Activated T-helper 2 cell treated with anti-CD3 and anti-CD28 coated beads, Interferon-gamma antibody, Interleukin-2, Interleukin-4, amounts not matched to agents 10 μg/mL and 5 μg/mL and 100 μg/mL, durations not matched to agents 14 hours and 24 hours and 36 hours (primary cell): ENCODE results near the gene NT5DC2. TPM values are rescaled to one million over a fixed set of nuclear protein-coding genes. Genes with fewer than 3 reads are reported as not detected.

Experiments
- DNase-seq: peaks from one replicate; pipeline ENCODE4 v3.0.0; 2021; ENCODE audit warnings: low spot score
- H3K27ac Mint-ChIP-seq: one replicate; pipeline ENCODE4 v1.8.0; 2021; ENCODE audit warnings: mixed read lengths
- H3K27me3 Mint-ChIP-seq: one replicate; pipeline ENCODE4 v1.8.0; 2021; ENCODE audit warnings: low read depth, mixed read lengths
- H3K36me3 Mint-ChIP-seq: one replicate; pipeline ENCODE4 v1.8.0; 2021; ENCODE audit warnings: low read depth, mixed read lengths
- H3K4me1 Mint-ChIP-seq: one replicate; pipeline ENCODE4 v1.8.0; 2021; ENCODE audit warnings: low read depth, mixed read lengths
- H3K4me3 Mint-ChIP-seq: one replicate; pipeline ENCODE4 v1.8.0; 2021; ENCODE audit warnings: low read depth, mild to moderate bottlenecking, moderate library complexity, mixed read lengths
- H3K9me3 Mint-ChIP-seq: one replicate; pipeline ENCODE4 v1.8.0; 2021; ENCODE audit warnings: mixed read lengths
- intact Hi-C: fragments of 100-400 bp; cut with micrococcal nuclease; formaldehyde crosslinking; loops from one replicate; pipeline ENCODE4 v1.15.1; 2023
- total RNA-seq: library from RNA; stranded (reverse); gene quantifications from 2 replicates; pipeline ENCODE4 v1.2.3, GENCODE V29; 2022

Gene NT5DC2
- 77.9 and 88.4 TPM in 2 replicates for total RNA-seq

GRCh38 chr3:52533623-52534280, at the start of gene NT5DC2:
Gene NT5DC2 (minus strand): TSS chr3:52533857. CDS start chr3:52533737, 120 bp downstream.
- peak; percentile 60 for DNase-seq
- intact Hi-C loops = loop anchor here (10.0 kb wide), 2 partner anchors 361 to 479 kb away; partner anchors contain the start of genes DUSP7 and STIMATE
- H3K27me3 Mint-ChIP-seq = no peaks in the 10 kb centered on the region
- H3K4me1 Mint-ChIP-seq = peaks cover 26% of the 10 kb centered on the region
- H3K36me3 Mint-ChIP-seq = peaks cover 22% of the 10 kb centered on the region
- no peaks in the 10 kb centered on the region for H3K9me3 Mint-ChIP-seq
- H3K4me3 Mint-ChIP-seq = peak within 1 kb of the TSS; percentile 83
- H3K27ac Mint-ChIP-seq = peak within 1 kb of the TSS; percentile 65

GRCh38 chr3:52574056-52574965, 40.7 kb upstream of the NT5DC2 start:
- H3K4me3 Mint-ChIP-seq = no peak overlapping the region
- no peak overlapping the region for H3K27ac Mint-ChIP-seq
- no peak for DNase-seq
- no peaks in the 10 kb centered on the region for H3K4me1 Mint-ChIP-seq
- intact Hi-C loops = no loop called here
- peaks cover 63% of the 10 kb centered on the region for H3K36me3 Mint-ChIP-seq
- H3K9me3 Mint-ChIP-seq = no peaks in the 10 kb centered on the region
- no peaks in the 10 kb centered on the region for H3K27me3 Mint-ChIP-seq

DNA sequence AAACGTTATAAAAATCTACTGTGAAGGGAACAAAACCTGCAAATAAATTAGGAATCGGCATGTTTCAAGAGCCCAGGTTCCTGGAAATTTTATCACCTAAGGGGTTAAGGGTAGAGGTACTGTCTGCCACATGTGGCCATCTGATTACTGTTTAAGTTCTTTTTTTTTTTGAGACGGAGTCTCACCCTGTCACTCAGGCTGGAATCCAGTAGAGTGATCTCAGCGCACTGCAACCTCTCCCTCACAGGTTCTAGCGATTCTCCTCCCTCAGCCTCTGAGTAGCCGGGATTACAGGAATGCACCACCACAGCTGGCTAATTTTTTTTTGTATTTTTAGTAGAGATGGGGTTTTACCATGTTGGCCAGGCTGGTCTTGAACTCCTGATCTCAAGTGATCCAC, 38.6 kb upstream of the NT5DC2 start:
- no peaks in the 10 kb centered on the region for H3K27me3 Mint-ChIP-seq
- H3K9me3 Mint-ChIP-seq = no peaks in the 10 kb centered on the region
- intact Hi-C loops = no loop called here
- no peaks in the 10 kb centered on the region for H3K4me1 Mint-ChIP-seq
- H3K27ac Mint-ChIP-seq = no peak overlapping the region
- no peak for DNase-seq
- H3K36me3 Mint-ChIP-seq = peaks cover 48% of the 10 kb centered on the region
- H3K4me3 Mint-ChIP-seq = no peak overlapping the region

DNA sequence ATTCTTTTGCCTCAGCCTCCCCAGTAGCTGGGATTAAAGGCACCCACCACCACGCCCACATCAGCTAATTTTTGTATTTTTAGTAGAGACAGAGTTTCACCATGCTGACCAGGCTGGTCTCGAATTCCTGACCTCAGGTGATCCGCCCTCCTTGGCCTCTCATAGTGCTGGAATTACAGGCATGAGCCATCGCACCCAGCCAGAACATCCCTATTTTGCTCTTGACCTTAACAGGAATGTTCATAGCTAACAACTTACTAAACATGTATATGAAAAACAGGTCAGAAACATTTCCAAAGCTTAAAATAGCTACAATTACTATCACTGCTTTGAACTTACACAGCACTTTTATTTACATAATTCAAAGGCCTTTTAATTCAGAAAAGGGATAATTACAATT, 36.4 kb upstream of the NT5DC2 start:
- no peak overlapping the region for H3K27ac Mint-ChIP-seq
- intact Hi-C loops = no loop called here
- no peak for DNase-seq
- no peak overlapping the region for H3K4me3 Mint-ChIP-seq
- no peaks in the 10 kb centered on the region for H3K9me3 Mint-ChIP-seq
- no peaks in the 10 kb centered on the region for H3K4me1 Mint-ChIP-seq
- H3K27me3 Mint-ChIP-seq = no peaks in the 10 kb centered on the region
- H3K36me3 Mint-ChIP-seq = peaks cover 35% of the 10 kb centered on the region

- H3K4me1 Mint-ChIP-seq = no peaks in the 10 kb centered on the region
- DNase-seq = no peak
- H3K9me3 Mint-ChIP-seq = no peaks in the 10 kb centered on the region
- no peak overlapping the region for H3K27ac Mint-ChIP-seq
- intact Hi-C loops = no loop called here
- no peaks in the 10 kb centered on the region for H3K27me3 Mint-ChIP-seq
- no peak overlapping the region for H3K4me3 Mint-ChIP-seq
- peaks cover 34% of the 10 kb centered on the region for H3K36me3 Mint-ChIP-seq
Observed at GRCh38 chr3:52568069-52568468, 34.4 kb upstream of the NT5DC2 start.

GRCh38 chr3:52563984-52564383, 30.3 kb upstream of the NT5DC2 start:
- intact Hi-C loops = no loop called here

DNA sequence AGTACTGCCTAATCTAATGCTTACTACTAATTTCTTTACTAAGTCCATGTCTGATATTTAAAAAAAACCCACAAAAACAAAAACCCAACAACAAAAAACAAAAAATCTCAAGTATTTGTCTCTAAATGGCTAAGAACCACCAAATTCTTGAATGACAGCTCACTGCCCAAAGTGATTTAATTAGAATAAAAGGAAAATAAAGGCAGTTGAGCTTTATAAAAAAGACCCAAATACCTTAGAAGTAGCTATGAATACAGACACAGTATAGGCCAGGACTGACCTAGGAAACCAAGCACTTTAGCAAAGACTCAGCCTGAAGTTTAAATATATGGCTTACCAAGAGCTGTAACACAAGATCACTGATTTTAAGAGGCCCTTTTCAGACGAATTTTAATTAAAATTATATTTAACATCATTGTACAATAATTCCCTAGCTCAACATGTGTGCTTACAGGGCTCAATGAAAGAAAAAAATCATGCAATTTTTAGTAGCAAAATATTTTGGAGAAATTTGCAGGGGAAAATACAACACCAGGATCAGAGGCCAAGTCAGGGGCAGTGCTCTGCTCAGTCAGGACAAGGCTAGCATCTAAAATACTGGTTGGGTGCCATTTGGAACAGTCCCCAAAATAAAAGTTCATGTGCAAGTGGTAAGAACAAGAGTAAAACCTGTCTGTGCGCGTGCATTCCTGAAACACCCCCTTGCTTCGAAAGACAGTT, 27.5 kb upstream of the NT5DC2 start:
- no peak for DNase-seq
- intact Hi-C loops = no loop called here
- Mint-ChIP-seq H3K4me3 (no peak overlapping the region), H3K9me3 (no peaks in the 10 kb centered on the region), H3K27ac (no peak overlapping the region), H3K27me3 (no peaks in the 10 kb centered on the region), H3K36me3 (peaks cover 51% of the 10 kb centered on the region), H3K4me1 (no peaks in the 10 kb centered on the region)

More at GRCh38 chr3:52563984-52564383, 30.3 kb upstream of the NT5DC2 start:
- Mint-ChIP-seq H3K36me3 (peaks cover 48% of the 10 kb centered on the region), H3K27me3 (no peaks in the 10 kb centered on the region), H3K4me1 (no peaks in the 10 kb centered on the region), H3K27ac (no peak overlapping the region), H3K9me3 (no peaks in the 10 kb centered on the region), H3K4me3 (no peak overlapping the region)
- no peak for DNase-seq

DNA sequence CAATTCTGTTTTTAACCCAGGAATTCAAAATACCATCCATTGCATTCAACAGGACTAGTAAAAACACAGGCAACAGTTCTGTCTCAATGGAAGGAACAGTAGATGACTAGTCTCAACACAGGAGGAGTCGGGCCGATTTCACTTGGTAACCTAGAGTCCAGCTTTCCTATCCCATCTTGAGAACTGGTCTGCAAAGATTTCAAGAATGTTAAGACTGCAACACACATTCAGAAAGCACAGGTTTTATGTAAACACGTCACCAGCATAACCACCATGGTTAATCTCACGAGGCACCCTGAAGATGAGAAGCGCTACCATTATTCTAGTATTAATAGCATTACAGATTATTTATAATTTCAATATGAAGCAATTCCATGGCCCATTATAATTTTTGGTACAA, 24.8 kb upstream of the NT5DC2 start:
- no peak for DNase-seq
- Mint-ChIP-seq H3K36me3 (peaks cover 58% of the 10 kb centered on the region), H3K9me3 (no peaks in the 10 kb centered on the region), H3K4me1 (peaks cover 5% of the 10 kb centered on the region), H3K4me3 (no peak overlapping the region), H3K27ac (no peak overlapping the region), H3K27me3 (no peaks in the 10 kb centered on the region)
- intact Hi-C loops = no loop called here

DNA sequence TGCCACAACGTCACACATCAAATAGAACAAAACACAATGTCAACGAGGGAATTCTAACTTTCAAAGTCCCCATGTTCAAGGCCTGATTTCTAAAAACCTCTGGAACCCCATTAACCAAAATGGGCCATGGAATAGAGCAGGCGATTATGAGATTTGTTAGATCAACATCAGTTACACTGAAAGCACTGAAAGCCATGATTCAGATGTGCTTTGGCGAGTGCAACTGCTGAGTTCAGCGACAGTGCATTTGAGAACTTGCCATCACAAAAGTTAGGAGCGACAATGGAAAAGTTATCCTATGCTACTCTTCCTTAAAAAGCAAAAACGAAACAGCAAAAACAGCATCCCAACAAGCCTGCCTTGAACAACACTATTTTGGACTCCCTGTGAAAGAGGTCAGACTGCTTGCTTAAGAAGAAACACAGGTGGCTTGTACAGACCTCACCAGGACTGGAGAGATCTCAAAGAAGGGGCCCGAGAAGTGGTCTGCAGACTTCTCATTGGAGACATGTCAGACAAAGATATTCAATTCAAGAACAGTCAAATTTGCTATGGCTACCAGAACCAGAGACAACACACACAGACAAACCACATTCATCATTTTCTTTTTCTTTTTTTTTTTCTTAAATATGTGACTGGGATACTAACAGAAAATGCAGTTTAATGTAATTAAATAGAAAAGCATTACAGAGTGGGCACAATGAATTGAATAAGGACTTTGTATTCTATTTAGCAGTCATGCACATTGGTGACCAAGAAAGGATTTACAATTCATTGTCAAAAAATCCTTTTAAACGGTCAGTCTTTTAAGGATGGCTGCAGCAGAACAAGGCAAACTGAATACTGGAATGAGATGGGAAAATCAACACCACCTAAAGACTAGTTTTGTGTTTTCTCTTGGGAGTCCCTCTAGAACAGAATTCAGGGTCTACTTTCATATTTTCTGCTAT, 23.6 kb upstream of the NT5DC2 start:
- H3K27me3 Mint-ChIP-seq = no peaks in the 10 kb centered on the region
- no peak overlapping the region for H3K27ac Mint-ChIP-seq
- H3K36me3 Mint-ChIP-seq = peaks cover 55% of the 10 kb centered on the region
- peaks cover 5% of the 10 kb centered on the region for H3K4me1 Mint-ChIP-seq
- intact Hi-C loops = no loop called here
- H3K4me3 Mint-ChIP-seq = no peak overlapping the region
- no peaks in the 10 kb centered on the region for H3K9me3 Mint-ChIP-seq
- no peak for DNase-seq

DNA sequence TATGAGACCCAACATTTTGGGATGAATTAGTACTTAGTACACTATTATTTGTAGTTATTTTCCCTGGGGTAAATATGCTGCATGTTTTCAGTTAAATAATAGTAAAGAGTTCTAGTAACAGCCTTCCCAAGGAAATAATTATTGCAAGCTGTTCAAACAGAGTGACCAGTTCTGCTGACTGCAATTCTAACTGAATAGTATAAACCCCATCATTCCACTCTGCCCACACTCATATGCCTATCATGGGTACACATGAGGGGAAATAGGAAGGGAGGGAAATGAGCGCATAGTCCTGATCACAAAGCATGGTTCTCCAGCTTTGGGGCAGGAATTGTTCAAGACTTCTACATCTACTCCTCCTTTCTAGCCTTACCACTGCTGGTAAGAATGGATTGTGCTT, 21.4 kb upstream of the NT5DC2 start:
- H3K36me3 Mint-ChIP-seq = peaks cover 55% of the 10 kb centered on the region

DNA sequence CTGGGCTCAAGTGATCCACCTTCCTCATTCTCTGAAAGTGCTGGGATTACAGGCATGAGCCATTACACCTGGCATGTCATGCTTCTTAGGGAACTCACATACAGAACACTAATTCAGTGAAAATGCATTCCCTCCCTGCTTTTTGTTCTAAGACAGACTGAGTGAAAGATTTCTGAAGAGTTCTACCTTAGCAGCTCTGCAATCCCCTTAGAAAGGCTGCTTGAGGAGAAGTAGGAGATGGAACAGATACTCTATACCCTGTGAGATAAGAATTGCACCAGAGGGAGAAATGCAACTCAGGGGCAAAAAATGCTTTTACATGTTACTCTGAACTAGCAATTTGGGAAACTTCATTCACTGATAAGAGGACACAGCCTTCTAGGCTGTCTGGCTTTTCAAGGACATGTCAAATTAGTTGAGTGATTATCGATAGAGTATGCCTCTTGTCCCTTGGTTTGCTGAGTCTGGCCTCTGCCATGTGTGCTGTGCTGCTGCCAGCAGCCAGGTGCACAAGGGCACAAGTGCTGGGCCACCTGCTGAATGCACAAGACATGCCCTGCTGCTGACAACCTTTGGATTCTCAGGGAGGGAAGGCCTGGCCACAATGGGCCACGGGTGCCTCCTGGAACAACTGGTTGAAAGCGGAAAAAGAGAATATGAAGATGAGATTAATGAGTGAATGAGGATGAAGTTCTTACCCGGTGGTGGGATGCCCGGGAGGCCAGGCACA, 20.5 kb upstream of the NT5DC2 start:
- Mint-ChIP-seq H3K9me3 (no peaks in the 10 kb centered on the region), H3K27ac (no peak overlapping the region), H3K27me3 (no peaks in the 10 kb centered on the region), H3K4me1 (peaks cover 5% of the 10 kb centered on the region), H3K36me3 (peaks cover 50% of the 10 kb centered on the region), H3K4me3 (no peak overlapping the region)
- intact Hi-C loops = no loop called here
- DNase-seq = no peak

More for the DNA sequence above, 21.4 kb upstream of the NT5DC2 start:
- intact Hi-C loops = no loop called here
- H3K27ac Mint-ChIP-seq = no peak overlapping the region
- no peaks in the 10 kb centered on the region for H3K9me3 Mint-ChIP-seq
- no peak for DNase-seq
- peaks cover 5% of the 10 kb centered on the region for H3K4me1 Mint-ChIP-seq
- no peaks in the 10 kb centered on the region for H3K27me3 Mint-ChIP-seq
- H3K4me3 Mint-ChIP-seq = no peak overlapping the region
